GM19099 (cell line): ENCODE results near the gene SPP2.

Source experiments
- POLR2A ChIP-seq: IDR thresholded peaks from 3 replicates; pipeline ENCODE4 v1.6.1; 2011; ENCODE audit warnings: low read depth; ENCODE audit not compliant: insufficient read length; ENCODE audit errors: extremely low read depth

SPP2 gene

GRCh38 chr2:234031207-234031606 lies 19.3 kb upstream of the SPP2 start:
- no peak for TF ChIP-seq POLR2A

- TF ChIP-seq POLR2A, result no peak
Observed at GRCh38 chr2:234032279-234032856, 18.1 kb upstream of the SPP2 start.

- TF ChIP-seq POLR2A, result no peak
Observed at GRCh38 chr2:234033174-234033573, 17.3 kb upstream of the SPP2 start.

GRCh38 chr2:234033885-234034284 lies 16.6 kb upstream of the SPP2 start:
- TF ChIP-seq POLR2A, result no peak

- no peak for TF ChIP-seq POLR2A
Observed at GRCh38 chr2:234038076-234038802, 12.3 kb upstream of the SPP2 start.

GRCh38 chr2:234044157-234044556 lies 6.3 kb upstream of the SPP2 start:
- no peak for TF ChIP-seq POLR2A

- TF ChIP-seq POLR2A, result no peak
Observed at GRCh38 chr2:234046521-234046920, 4.0 kb upstream of the SPP2 start.

GRCh38 chr2:234047361-234047760 lies 3.1 kb upstream of the SPP2 start:
- no peak for TF ChIP-seq POLR2A

- no peak for TF ChIP-seq POLR2A
Observed at GRCh38 chr2:234048049-234048448, 2.5 kb upstream of the SPP2 start.

DNA sequence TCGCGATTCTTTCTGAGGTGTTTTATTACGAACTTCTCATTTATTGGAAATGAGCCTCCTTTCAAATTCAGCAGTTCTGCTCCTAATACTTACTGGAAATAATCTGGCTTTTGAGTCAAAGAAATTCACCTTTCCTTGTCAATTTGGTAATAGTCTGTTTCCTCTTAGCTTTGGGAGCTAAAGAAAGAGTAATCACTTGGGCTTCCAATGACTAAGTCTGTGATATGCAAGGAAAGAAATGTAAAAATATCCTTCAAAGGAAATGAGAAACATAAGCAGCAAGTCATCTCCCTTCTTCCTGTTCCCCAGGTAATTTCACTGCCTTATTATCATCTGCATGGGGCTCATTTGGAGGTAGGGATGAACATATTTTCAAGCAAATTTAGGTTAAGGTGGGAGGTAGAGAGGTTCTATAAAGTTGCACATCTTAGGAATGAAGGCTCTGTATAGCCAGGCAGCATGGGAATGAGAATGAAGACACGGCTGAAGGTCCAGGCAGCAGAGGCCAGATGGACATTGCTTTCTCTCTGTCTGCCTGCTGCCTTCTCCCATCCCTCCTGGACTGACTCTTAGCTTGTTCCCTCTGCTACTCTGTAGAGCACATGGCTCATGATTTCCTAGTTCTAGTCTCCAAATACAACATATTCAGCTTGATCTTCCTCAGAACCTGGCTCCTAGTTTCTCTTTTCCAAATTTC lies 1.0 kb downstream of the SPP2 start:
- TF ChIP-seq POLR2A, result no peak

GRCh38 chr2:234058881-234059280 lies 8.4 kb downstream of the SPP2 start:
- no peak for TF ChIP-seq POLR2A

- TF ChIP-seq POLR2A, result no peak
Observed at GRCh38 chr2:234060236-234060635, 9.7 kb downstream of the SPP2 start.

GRCh38 chr2:234061624-234062257 lies 11.2 kb downstream of the SPP2 start:
- no peak for TF ChIP-seq POLR2A

DNA sequence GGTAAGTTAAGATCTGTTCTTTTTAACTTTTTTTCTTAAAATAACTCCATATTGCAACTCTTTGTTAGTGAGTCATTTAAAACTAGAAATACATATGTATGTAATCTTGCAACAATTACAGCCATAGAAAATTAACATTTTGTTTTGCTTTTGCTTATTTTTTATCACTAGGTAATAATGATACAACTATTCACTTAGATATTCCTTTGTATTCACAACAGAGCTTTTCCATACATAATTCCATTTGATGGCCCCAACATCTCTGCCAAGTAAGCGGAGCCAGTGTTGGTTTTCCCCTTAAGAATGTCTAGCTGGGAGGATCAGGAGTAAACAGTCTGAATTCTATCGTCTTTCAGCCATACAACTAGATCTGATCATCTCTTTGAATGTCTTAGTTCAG lies 16.1 kb downstream of the SPP2 start:
- no peak for TF ChIP-seq POLR2A

GRCh38 chr2:234071664-234072063 lies 21.2 kb downstream of the SPP2 start:
- no peak for TF ChIP-seq POLR2A

GRCh38 chr2:234072454-234072853 lies 22.0 kb downstream of the SPP2 start:
- TF ChIP-seq POLR2A, result no peak

DNA sequence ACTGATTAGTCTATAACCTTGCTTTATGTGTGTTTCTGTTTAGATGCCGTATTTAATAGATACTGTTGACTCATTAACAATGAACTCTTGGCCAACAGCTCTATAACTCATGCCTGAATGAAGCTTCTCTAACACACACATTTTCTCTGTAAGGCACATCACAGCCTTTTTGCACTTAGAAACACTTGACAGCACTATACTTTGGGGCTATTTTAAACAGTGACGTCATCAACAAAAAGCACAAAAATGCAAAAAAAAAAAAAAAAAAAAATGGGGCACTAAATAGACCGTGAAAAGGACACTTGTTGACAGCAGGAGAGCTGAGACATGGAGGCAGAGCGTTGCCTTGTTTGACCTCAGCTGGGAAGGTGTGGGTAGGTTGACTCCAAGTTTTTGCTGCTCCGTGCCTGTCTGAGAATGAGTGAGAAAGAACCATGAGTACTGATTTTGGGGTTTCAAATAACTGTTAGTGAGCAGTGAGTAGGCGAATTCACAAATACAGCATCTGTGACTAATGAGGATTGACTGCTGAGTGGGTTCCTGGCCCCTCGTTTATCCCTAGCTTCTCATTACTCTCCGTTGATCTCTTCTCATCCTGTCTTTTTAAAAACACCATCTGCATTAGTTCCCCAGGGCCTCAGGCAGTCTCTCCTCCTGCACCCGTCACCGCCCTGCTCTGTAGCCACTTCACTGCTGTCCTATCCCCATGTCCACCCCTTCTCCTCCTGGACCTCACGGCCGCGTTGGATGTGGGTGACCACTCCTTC lies 24.4 kb downstream of the SPP2 start:
- TF ChIP-seq POLR2A, result no peak
